ENCODE data around the gene SUCLG2. TPM values are rescaled to one million over a fixed set of nuclear protein-coding genes. Genes with fewer than 3 reads are reported as not detected.

Gene SUCLG2
- polyA plus RNA-seq, 2 of the 4 experiments (the other 2 are of a cell fraction), result 39.8 to 61.3 TPM

DNA sequence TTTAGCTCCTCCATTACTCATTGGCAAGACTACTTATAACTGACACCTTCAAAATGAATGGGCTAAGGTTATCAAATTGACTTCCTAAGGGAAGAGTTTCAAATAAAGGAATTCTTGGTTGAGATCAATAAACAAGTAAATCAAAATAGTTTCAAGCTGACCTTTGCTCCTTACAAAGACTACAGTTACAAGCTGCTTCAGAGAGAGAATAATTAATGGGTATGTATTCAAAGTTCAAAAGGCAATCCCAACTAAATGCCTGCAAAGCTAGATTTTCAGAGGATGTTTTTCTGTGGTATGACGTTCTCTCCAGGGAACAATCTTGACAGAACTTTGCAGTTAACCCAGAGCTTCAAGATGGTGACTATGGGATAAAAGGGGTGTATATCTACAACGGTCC lies 153.7 kb downstream of the SUCLG2 start:
- ATAC-seq (no peak), FAIRE-seq (no peak), DNase-seq (ENCODE audit: low read depth in 1 of 2, low spot score in 1 of 2) (no peak)
- WGBS (ENCODE audit: missing lambda C conversion rate), result 93% methylated on average over 2 of the region's 2 CpGs
- TF ChIP-seq CBX2 (IDR thresholded peaks at IDR 0.05; ENCODE audit: borderline replicate concordance, low read depth) (no peak), CBX8 (IDR thresholded peaks at IDR 0.05) (no peak), KDM5A (IDR thresholded peaks at IDR 0.05) (no peak), MYC (IDR thresholded peaks at IDR 0.05; ENCODE audit: borderline replicate concordance, low read length) (no peak), HOXB13 (CRISPR knock-in tag; IDR thresholded peaks at IDR 0.05; ENCODE audit: low read depth) (no peak), ZC3H11A (IDR thresholded peaks at IDR 0.05) (no peak), POLR2A (IDR thresholded peaks at IDR 0.05; ENCODE audit: low read length) (no peak)
- TF ChIP-seq, protein P1, sequence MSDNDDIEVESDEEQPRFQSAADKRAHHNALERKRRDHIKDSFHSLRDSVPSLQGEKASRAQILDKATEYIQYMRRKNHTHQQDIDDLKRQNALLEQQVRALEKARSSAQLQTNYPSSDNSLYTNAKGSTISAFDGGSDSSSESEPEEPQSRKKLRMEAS (IDR thresholded peaks at IDR 0.05), result no peak
- ChIA-PET CTCF (no interaction called here), POLR2A (no interaction called here)
- Histone ChIP-seq H3K27ac (no peak overlapping the region), H3K4me3 (no peak overlapping the region), H3K9me3 (no peaks in the 10 kb centered on the region), H3K4me1 (no peaks in the 10 kb centered on the region), H3K4me2 (no peak overlapping the region)

DNA sequence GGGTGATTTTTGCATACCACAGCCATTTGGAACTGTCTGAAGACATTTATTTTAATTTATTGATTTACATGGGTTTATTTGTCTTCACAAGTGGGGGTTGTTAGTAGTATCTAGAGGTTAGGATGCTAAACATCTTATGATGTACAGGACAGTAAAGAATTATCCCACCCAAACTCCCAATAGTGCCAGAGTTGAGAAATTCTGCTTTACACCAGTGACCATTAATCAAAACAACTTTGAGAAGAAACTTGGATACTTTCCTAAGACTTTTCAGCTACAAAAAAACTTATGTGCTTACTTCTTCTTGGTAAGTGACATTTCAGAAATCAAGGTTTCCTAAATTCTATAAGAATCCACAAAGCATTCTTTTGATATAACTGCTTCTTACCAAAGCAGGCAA lies 156.7 kb downstream of the SUCLG2 start:
- CTCF ChIA-PET, result no interaction called here
- FAIRE-seq, result no peak
- H3K4me3 ChIP-seq, result no peak overlapping the region

DNA sequence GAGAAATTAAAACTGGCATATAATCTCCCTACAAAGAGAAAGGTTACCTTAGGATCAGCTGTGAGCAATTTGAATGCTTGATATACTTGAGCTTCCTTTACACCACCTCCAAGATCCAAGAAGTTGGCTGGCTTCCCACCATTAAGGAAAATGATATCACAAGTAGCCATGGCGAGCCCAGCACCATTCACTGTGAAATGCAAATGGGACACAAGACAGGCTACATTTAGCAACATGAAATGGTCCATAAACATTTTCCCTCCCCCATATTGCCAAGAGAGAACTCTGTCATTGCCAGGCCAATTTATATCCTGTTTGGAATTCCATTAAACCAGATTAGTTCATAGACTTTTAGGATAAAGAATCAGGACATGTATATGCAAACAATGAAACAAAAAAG lies 158.7 kb downstream of the SUCLG2 start:
- no peak for ATAC-seq
- POLR2A ChIA-PET, result no interaction called here

More for the DNA sequence above, 156.7 kb downstream of the SUCLG2 start:
- H3K27ac ChIP-seq, result no peak overlapping the region
- H3K4me1 ChIP-seq, result no peaks in the 10 kb centered on the region
- no peaks in the 10 kb centered on the region for H3K9me3 ChIP-seq
- no peak for TF ChIP-seq CBX2 (IDR thresholded peaks at IDR 0.05; ENCODE audit: borderline replicate concordance, low read depth)
- no peak for TF ChIP-seq POLR2A (IDR thresholded peaks at IDR 0.05; ENCODE audit: low read length)
- no peak for TF ChIP-seq FOSL2 (IDR thresholded peaks at IDR 0.05)
- TF ChIP-seq FOSL2 (CRISPR knock-in tag; IDR thresholded peaks at IDR 0.05), result no peak
- TF ChIP-seq SREBF2 (IDR thresholded peaks at IDR 0.05), result no peak
- TF ChIP-seq, protein P2, sequence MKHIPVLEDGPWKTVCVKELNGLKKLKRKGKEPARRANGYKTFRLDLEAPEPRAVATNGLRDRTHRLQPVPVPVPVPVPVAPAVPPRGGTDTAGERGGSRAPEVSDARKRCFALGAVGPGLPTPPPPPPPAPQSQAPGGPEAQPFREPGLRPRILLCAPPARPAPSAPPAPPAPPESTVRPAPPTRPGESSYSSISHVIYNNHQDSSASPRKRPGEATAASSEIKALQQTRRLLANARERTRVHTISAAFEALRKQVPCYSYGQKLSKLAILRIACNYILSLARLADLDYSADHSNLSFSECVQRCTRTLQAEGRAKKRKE (CRISPR knock-in tag; IDR thresholded peaks at IDR 0.05; ENCODE audit: low read depth), result no peak
- TF ChIP-seq ZC3H11A (IDR thresholded peaks at IDR 0.05), result no peak
- no peak for TF ChIP-seq BHLHE40 (IDR thresholded peaks at IDR 0.05; ENCODE audit: low read depth, low read length)
- DNase-seq (ENCODE audit: low read depth in 1 of 2, low spot score in 1 of 2) (no peak), ATAC-seq (no peak)
- POLR2A ChIA-PET, result no interaction called here
- no peak overlapping the region for H3K4me2 ChIP-seq

More for the DNA sequence above, 158.7 kb downstream of the SUCLG2 start:
- CTCF ChIA-PET, result no interaction called here
- WGBS (ENCODE audit: missing lambda C conversion rate), result 91% methylated on average over 1 of the region's 1 CpG
- H3K4me1 ChIP-seq, result no peaks in the 10 kb centered on the region
- no peak overlapping the region for H3K27ac ChIP-seq
- no peak overlapping the region for H3K4me3 ChIP-seq
- TF ChIP-seq, protein P2 (CRISPR knock-in tag; IDR thresholded peaks at IDR 0.05; ENCODE audit: low read depth), result no peak
- TF ChIP-seq CBX2 (IDR thresholded peaks at IDR 0.05; ENCODE audit: borderline replicate concordance, low read depth) (no peak), EHF (CRISPR knock-in tag; IDR thresholded peaks at IDR 0.05) (no peak), ESRRA (IDR thresholded peaks at IDR 0.05; ENCODE audit: borderline replicate concordance, low read length) (no peak), RCOR1 (IDR thresholded peaks at IDR 0.05; ENCODE audit: low read depth, low read length) (no peak), RARB (CRISPR knock-in tag; IDR thresholded peaks at IDR 0.05) (no peak), TP53 (CRISPR knock-in tag; IDR thresholded peaks at IDR 0.05) (no peak), SMC3 (IDR thresholded peaks at IDR 0.05) (no peak)
- TF ChIP-seq, protein P3, sequence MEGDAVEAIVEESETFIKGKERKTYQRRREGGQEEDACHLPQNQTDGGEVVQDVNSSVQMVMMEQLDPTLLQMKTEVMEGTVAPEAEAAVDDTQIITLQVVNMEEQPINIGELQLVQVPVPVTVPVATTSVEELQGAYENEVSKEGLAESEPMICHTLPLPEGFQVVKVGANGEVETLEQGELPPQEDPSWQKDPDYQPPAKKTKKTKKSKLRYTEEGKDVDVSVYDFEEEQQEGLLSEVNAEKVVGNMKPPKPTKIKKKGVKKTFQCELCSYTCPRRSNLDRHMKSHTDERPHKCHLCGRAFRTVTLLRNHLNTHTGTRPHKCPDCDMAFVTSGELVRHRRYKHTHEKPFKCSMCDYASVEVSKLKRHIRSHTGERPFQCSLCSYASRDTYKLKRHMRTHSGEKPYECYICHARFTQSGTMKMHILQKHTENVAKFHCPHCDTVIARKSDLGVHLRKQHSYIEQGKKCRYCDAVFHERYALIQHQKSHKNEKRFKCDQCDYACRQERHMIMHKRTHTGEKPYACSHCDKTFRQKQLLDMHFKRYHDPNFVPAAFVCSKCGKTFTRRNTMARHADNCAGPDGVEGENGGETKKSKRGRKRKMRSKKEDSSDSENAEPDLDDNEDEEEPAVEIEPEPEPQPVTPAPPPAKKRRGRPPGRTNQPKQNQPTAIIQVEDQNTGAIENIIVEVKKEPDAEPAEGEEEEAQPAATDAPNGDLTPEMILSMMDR (IDR thresholded peaks at IDR 0.05), result no peak
- TF ChIP-seq, protein P4, sequence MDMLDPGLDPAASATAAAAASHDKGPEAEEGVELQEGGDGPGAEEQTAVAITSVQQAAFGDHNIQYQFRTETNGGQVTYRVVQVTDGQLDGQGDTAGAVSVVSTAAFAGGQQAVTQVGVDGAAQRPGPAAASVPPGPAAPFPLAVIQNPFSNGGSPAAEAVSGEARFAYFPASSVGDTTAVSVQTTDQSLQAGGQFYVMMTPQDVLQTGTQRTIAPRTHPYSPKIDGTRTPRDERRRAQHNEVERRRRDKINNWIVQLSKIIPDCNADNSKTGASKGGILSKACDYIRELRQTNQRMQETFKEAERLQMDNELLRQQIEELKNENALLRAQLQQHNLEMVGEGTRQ (IDR thresholded peaks at IDR 0.05), result no peak
- H3K9me3 ChIP-seq, result no peaks in the 10 kb centered on the region
- FAIRE-seq (no peak), DNase-seq (ENCODE audit: low read depth in 1 of 2, low spot score in 1 of 2) (no peak)
- H3K4me2 ChIP-seq, result no peak overlapping the region
